Glomerular endothelial cell (primary cell): ENCODE results near the gene EPC2. TPM values are rescaled to one million over a fixed set of nuclear protein-coding genes. Genes with fewer than 3 reads are reported as not detected.
"Not testable (repeated sequence)": the region's sequence is repeated elsewhere in the genome, so short reads cannot be mapped to it uniquely, and the experiment has no call there.

Experiments
- DNase-seq: peaks from one replicate; pipeline ENCODE4 v3.0.0-alpha.2; 2011; ENCODE audit warnings: low read depth, low spot score; ENCODE audit errors: extremely low read depth
- total RNA-seq: library from RNA; depleted of rRNA; stranded (reverse); fragments of >200 nt; gene quantifications from 2 replicates; pipeline ENCODE4 v1.2.3, GENCODE V29; 2015

The EPC2 gene
- total RNA-seq, 1 donor from 2014 or later: 16.0 TPM

DNA sequence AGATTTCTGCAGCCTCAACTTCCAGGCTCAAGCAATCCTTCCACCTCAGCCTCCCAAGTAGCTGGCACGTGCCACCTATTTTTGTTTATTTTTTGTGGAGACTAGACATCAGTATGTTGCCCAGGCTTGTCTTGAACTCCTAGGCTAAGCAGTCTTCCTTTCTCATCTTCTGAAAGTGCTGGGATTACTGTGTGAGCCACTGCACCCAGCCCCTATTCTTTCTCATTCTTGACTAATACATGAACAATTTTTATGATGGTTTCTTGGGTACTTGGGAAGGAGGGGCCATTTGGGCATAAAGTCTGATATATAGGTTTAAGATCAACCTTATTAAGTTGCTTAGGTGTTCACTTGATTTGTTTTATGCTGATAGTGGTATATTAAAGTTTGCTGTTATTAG lies 26.2 kb downstream of the EPC2 start:
- DNase-seq: no peak

DNA sequence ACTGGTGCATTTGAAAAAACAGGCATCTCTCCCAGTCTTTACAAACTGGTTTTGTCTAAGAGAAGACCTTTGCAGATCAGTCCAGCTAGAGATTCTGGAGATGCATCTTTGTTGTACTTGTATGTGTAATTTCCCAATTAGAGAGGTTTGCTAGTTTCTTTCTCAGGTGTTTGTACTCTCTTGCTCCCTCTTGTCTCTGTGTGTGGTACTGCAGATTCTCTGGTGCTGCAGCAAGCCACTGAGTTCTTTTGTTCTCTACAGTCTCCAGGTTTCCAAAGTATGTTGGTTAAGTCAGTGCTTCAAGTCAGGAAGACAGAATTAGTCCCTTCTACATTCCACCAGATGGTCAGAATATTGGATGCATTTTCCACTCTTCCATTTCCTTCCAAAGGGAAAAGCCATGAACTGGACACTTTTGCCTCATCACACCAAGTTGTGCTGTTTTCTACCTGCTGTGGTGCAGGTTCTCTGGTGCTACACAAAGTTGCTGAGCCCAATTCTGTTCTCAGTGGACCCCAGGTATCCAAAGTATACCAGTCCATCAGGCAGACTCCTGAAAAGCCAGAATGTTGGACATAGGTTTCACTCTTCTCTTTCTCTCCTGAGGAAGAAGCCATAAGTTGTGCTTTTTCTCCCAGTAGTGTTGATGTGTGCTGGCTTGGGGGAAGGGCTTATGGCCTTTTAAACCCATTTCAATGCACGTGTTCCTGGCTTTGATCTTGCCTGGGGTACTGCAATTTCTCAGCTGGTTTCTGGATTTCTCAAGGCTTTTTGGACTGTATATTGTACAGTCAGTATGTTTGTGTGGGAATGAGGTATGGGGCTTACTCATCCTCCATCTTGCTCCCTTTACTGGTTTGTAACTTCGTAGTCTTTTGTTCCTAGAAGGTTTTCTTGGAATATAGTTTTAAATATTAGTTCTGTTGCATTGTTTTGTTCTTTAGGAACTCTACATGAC lies 29.8 kb downstream of the EPC2 start:
- no peak for DNase-seq

DNA sequence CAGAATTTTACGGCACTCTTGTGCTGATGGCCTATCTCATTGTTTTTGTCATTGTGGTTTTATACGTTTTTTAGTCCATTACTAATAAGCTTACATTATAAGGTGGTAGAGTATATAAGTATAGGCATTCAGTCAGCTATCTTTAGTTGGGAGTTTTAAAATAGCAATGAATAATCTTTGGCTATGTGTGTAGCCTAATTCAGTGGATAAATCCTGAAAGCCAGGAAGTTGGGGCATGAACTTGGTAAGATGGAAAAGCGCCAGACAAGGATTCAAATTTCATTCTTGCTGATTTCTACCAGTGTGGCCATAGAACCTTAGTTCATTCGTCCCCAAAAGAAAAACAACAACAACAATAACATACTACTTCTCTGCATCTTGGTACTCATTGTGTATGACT lies 31.2 kb downstream of the EPC2 start:
- DNase-seq: no peak

DNA sequence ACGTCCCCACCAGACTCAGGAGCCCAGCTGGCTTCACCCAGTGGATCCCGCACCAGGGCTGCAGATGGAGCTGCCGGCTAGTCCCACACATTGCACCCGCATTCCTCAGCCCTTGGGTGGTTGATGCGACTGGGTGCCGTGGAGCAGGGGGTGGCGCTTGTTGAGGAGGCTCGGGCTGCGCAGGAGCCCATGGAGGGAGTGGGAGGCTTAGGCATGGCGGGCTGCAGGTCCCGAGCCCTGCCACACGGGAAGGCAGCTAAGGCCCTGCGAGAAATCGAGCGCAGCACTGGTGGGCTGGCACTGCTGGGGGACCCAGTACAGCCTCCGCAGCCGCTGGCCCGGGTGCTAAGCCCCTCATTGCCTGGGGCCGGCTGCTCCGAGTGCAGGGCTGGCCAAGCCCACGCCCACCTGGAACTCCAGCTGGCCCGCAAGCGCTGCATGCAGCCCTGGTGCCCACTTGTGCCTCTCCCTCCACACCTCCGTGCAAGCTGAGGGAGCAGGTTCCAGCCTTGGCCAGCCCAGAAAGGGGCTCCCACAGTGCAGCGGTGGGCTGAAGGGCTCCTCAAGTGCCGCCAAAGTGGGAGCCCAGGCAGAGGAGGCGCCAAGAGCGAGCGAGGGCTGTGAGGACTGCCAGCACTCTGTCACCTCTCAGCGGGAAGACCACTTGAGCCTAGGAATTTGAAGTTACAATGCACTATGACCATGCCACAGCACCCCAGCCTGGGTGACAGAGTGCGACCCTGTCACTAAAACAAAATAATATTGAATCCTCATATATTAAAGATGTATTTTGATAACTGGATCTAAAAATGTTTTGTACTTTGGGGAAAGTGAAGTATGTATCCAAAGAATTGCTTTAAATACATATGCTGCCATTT lies 34.0 kb downstream of the EPC2 start:
- not testable (repeated sequence) for DNase-seq

DNA sequence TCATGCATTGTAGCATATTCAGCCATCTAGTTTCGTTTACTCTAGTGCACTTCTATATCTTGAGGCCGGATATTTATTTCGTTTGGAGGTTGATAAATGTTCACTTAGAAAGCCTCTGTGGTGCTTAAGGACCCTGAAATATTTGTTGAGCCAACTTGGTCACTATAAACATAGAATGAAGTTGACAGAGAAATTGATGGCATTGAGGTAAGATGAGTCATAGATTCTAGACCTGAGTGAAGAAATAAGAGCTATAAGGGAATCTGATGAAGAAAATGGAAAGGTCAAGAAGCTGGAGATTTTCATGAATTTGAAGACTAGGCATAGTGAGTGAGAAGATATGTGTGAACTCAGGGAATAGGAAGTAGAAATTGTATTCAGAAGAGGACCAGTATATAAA lies 35.9 kb downstream of the EPC2 start:
- DNase-seq: no peak

DNA sequence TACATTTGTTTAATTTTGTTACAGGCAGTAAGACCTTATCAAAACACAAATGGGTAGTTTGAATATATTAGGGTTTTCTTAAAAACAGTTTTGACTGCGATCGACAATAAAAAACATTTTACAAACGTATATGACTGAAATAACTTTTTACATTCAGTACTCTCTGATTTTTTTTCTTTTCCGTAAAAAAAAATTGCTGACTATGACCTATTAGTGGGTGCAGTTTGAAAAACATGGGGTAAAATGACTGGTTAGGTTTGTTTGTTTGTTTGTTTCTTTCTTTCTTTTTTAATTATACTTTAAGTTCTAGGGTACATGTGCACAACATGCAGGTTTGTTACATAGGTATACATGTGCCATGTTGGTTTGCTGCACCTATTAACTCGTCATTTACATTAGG lies 36.9 kb downstream of the EPC2 start:
- no peak for DNase-seq

DNA sequence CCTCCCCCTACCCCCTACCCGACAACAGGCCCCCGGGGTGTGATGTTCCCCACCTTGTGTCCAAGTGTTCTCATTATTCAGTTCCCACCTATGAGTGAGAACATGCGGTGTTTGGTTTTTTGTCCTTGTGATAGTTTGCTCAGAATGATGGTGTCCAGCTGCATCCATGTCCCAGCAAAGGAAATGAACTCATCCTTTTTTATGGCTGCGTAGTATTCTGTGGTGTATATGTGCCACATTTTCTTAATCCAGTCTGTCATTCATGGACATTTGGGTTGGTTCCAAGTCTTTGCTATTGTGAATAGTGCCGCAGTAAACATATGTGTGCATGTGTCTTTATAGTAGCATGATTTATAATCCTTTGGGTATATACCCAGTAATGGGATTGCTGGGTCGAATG lies 37.3 kb downstream of the EPC2 start:
- not testable (repeated sequence) for DNase-seq

DNA sequence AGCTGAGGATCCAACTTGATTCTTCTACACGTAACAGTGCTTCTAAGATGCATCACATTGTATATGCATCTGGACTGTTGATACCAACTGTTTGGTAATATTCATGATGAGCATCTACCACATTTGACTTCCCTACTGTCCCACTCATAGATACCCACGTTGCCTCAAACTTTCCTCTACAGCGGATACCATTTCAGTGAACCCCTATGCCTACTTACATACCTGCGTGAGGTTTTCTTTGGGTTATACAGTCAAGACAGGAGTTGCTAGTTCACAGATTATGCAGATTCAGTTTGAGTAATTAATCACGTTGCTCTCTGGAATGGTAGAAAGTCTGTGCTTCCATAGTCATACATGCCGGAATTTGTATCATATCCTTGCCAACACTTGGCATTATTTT lies 40.0 kb downstream of the EPC2 start:
- no peak for DNase-seq

DNA sequence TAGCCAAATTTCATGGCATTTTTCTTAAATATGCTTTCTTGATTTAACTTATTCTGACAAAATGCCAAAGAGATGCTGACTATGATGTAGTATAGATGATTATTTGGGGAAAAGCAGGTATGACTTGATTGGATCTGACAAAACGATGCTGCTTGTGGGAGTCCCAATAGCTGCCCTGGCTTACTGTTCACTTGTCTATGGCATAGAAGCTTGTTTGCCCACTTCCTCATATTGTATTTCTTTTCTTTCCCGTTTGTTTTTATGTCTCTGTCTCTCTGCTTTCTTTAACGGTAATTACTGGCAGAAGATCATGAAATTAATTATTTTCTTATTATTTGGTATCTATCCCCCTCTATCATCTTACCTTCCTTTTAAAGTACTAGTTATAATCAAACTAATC lies 43.0 kb downstream of the EPC2 start:
- DNase-seq: no peak

DNA sequence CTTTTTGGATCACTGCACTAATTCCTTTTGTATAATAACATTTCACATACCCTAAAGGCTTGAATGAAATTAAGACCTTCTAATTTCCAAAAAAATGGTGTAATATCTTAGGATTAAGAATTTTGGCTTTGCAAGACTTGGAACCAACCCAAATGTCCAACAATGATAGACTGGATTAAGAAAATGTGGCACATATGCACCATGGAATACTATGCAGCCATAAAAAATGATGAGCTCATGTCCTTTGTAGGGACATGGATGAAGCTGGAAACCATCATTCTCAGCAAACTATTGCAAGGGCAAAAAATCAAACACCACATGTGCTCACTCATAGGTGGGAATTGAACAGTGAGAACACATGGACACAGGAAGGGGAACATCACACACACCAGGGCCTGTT lies 43.5 kb downstream of the EPC2 start:
- DNase-seq: not testable (repeated sequence)

DNA sequence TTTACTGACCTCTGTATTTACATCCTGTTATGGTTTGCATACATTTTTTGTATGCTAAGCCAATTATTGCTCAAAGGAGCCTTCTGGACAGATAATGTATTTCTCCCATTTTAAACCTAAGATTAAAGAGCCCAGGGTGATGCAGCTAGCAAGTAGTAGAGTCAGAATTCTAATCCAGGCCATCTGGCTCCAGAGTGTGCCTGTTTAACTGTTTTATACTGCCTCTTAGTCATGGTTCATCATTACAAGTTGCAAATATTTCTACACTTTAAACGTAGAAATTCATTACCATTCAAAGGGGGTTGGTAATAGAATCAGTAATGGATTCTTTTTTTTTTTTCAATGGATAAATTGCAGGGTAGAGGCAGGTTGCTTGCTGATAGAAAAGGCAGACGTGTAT lies 52.4 kb downstream of the EPC2 start:
- DNase-seq: no peak

DNA sequence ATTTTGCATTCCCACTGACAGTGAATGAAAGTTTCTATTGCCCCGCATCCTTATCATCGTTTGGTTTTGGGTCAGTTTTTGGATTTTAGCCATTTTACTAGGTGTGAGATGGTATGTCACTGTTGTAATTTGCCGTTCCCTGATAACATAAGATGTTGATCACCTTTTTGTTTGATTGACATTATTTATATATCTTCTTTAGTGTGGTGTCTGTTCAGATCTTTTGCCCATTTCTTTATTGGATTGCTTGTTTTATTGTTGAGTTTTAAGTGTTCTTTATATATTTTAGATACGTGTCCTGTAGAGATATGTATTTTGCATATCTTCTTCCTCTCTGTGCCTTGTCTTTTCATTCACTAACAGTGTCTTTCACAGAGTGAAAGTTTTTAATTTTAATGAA lies 55.3 kb downstream of the EPC2 start:
- no peak for DNase-seq

DNA sequence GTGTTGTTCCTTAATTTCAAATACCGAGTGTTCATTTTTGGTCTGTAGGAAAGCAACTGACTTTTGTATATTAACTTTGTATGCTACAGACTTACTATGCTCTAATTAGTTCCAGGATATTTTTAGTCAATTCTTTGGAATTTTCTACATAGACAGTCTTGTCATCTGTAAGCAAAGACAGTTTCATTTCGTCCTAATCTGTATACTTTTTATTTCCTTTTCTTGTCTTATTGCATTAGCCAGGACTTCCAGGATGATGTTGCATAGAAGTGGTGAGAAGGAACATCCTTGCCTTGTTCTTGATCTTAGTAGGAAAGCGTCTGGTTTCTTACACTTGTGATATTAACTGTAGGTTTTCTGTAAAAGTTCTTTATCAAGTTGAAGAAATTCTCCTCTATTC lies 56.5 kb downstream of the EPC2 start:
- no peak for DNase-seq

DNA sequence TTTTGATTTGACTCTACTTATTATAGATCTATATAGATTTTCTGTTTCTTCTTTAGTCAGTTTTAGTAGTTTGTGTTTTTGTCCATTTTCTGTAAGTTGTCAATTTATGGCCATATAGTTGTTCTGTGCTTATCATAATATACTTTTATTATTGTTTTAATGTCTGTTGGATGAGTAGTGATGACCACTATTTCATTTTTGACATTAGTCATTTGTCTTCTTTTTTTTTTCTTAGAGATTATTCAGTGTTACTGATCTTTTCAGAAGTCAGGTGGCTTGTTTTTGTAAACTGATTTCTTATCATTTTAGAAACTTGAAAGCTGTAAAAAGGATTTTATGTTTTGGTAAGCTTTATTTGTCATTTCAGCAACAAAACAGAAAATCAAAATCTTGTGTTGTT lies 57.3 kb downstream of the EPC2 start:
- no peak for DNase-seq

DNA sequence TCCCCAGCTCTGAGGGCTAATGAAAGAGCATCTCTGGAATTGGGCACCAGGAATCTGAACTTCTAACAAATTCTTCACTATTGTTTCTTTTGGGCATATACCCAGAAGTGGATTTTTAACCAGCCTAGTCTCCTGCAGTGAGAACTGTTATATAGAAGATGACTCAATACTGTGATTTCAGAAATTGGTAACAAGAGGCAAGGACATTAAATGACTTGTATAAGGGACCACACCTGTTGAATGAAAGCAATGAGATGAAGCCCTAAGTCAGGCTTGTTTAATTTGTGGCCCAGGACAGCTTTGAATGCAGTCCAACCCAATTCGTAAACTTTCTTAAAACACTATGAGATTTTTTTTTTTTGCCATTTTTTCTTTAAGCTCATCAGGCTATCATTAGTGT lies 57.9 kb downstream of the EPC2 start:
- no peak for DNase-seq

DNA sequence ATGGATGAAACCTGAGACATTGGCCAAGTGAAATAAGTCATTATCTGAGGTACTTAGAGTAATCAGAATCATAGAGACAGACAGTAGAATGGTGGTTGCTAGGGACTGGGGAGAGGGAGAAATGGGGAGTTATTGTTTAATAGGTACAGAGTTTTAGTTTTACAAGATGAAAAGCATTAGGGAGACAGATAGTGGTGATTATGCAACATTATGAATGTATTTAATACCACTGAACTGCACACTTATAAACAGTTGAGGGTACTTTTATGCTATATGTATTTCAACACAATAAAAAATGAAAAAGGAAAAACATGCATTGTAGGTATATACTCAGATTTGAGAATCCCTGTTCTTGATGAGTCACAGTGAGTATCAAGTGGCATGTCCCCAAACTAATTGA lies 59.7 kb downstream of the EPC2 start:
- no peak for DNase-seq

DNA sequence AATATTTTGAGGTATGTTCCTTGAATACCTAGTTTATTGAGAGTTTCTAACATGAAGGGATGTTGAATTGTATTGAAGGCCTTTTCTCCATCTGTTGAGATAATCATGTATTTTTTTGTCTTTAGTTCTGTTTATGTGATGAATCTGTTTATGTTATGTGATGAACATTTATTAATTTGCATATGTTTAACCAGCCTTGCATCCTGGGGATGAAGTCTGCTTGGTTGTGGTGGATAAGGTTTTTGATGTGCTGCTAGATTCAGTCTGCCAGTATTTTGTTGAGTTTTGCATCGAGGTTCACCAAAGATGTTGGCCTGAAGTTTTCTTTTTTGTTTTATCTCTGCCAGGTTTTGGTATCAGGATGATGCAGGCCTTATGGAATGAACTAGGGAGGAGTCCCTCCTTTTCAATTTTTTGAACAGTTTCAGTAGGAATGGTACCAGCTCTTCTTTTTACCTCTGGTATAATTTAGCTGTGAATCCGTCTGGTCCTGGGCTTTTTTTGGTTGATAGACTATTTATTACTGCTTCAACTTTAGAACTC lies 71.9 kb downstream of the EPC2 start:
- no peak for DNase-seq

DNA sequence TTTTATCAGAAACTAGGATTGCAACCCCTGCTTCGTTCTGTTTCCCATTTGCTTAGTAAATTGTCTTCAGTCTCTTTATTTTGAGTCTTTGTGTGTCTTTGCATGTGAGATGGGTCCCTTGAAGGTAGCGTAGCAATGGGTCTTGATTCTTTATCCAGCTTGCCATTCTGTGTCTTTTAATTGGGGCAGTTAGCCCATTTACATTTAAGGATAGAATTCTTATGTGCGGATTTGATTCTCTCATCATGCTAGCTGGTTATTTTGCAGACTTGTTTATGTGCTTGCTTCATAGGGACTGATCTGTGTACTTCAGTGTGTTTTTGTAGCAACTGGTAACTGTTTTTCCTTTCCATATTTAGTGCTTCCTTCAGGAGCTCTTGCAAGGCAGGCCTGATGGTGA lies 73.5 kb downstream of the EPC2 start:
- no peak for DNase-seq

DNA sequence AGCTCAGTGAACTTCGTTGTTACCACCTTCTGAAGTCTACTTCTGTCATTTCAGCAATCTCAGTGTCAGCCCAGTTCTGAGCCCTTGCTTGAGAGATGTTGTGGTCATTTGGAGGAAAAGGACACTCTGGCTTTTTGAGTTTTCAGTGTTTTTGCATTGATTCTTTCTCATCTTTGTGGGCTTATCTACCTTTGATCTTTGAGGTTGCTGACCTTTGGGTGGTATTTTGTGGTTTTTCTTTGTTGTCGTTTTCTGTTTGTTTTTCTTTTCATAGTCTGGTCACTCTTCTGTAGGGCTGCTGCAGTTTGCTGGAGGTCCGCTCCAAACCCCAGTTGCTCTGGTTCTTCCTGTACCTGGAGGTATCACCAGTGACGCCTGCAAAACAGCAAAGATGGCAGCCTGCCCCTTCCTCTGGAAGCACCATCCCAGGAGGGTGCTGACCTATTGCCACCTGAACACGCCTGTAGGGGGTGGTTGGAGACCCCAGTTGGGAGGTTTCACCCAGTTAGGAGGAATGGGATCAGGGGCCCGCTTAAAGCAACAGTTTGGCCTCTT lies 74.7 kb downstream of the EPC2 start:
- DNase-seq: no peak

DNA sequence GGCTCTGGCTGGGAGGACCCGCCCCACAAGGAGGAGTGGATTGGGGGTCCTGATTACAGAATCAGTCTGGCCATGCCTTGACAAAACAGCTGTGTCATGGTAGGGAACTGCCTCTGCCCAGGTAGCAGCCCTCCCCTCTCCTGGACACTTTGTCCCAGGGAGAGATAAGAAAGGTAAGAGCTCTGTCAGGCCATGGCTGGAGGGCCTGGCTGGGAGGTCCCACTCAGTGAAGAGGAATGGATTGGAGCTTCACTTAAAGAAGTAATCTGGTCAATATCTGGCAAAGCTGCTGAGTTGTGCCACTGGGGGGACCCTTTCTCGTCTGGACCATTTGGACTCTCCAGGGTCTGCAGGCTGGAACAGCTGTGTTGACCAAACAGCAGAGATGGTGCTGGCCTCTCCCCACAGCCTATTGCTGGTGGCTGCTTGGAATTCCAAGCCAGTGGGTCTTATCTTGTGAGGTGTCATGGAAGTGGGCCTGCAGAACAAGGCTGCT lies 75.4 kb downstream of the EPC2 start:
- DNase-seq: no peak

DNA sequence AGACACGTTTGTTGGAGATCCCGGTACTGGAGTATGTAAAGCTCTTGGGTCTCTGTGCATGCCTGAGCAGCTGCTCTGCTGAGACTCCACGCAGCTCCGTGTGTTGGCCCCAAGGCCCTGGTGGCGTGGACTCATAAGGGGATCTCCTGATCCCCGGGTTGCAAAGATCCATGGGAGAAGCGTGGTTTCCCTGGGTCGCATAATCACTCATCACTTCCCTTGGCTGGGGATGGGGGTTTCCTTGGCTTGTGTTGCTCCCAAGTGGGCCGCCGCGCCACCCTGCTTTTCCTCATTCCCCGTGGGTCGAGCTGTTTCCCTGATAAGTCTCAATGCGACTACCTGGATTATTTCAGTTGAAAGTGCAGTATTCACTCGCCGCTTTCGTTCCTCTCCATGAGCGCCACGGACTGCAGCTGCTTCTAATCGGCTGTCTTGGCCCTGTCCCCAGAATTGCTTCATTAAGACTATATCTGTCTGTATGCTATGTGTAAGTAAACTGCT lies 76.0 kb downstream of the EPC2 start:
- no peak for DNase-seq
